Measurements from ENCODE around the gene GALNT1. TPM values are rescaled to one million over a fixed set of nuclear protein-coding genes. Genes with fewer than 3 reads are reported as not detected.

The GALNT1 gene
- total and polyA plus RNA-seq, 9 of the 15 experiments (the other 6 are each of a cell fraction or from before 2014, with no cell fraction given): 14.4 to 54.1 (median 36.6) TPM

DNA sequence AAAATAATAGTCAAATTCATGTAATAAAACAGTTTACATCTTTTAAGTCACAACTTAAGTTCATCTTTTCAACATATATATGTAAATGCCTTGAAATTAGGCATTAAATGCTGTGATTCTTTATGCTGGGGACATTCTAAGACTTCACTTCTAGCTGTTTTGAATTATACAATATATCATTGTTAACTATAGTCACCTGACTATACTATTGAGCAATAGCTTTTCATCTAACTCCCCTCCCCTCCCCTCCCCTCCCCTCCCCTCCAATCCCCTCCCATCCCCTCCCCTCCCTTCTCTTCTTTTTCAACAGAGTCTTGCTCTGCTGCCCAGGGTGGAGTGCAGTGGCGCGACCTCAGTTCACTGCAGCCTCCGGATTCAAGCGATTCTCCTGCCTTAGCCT lies 16.2 kb downstream of the GALNT1 start (continued):
- TF ChIP-seq, protein P1, sequence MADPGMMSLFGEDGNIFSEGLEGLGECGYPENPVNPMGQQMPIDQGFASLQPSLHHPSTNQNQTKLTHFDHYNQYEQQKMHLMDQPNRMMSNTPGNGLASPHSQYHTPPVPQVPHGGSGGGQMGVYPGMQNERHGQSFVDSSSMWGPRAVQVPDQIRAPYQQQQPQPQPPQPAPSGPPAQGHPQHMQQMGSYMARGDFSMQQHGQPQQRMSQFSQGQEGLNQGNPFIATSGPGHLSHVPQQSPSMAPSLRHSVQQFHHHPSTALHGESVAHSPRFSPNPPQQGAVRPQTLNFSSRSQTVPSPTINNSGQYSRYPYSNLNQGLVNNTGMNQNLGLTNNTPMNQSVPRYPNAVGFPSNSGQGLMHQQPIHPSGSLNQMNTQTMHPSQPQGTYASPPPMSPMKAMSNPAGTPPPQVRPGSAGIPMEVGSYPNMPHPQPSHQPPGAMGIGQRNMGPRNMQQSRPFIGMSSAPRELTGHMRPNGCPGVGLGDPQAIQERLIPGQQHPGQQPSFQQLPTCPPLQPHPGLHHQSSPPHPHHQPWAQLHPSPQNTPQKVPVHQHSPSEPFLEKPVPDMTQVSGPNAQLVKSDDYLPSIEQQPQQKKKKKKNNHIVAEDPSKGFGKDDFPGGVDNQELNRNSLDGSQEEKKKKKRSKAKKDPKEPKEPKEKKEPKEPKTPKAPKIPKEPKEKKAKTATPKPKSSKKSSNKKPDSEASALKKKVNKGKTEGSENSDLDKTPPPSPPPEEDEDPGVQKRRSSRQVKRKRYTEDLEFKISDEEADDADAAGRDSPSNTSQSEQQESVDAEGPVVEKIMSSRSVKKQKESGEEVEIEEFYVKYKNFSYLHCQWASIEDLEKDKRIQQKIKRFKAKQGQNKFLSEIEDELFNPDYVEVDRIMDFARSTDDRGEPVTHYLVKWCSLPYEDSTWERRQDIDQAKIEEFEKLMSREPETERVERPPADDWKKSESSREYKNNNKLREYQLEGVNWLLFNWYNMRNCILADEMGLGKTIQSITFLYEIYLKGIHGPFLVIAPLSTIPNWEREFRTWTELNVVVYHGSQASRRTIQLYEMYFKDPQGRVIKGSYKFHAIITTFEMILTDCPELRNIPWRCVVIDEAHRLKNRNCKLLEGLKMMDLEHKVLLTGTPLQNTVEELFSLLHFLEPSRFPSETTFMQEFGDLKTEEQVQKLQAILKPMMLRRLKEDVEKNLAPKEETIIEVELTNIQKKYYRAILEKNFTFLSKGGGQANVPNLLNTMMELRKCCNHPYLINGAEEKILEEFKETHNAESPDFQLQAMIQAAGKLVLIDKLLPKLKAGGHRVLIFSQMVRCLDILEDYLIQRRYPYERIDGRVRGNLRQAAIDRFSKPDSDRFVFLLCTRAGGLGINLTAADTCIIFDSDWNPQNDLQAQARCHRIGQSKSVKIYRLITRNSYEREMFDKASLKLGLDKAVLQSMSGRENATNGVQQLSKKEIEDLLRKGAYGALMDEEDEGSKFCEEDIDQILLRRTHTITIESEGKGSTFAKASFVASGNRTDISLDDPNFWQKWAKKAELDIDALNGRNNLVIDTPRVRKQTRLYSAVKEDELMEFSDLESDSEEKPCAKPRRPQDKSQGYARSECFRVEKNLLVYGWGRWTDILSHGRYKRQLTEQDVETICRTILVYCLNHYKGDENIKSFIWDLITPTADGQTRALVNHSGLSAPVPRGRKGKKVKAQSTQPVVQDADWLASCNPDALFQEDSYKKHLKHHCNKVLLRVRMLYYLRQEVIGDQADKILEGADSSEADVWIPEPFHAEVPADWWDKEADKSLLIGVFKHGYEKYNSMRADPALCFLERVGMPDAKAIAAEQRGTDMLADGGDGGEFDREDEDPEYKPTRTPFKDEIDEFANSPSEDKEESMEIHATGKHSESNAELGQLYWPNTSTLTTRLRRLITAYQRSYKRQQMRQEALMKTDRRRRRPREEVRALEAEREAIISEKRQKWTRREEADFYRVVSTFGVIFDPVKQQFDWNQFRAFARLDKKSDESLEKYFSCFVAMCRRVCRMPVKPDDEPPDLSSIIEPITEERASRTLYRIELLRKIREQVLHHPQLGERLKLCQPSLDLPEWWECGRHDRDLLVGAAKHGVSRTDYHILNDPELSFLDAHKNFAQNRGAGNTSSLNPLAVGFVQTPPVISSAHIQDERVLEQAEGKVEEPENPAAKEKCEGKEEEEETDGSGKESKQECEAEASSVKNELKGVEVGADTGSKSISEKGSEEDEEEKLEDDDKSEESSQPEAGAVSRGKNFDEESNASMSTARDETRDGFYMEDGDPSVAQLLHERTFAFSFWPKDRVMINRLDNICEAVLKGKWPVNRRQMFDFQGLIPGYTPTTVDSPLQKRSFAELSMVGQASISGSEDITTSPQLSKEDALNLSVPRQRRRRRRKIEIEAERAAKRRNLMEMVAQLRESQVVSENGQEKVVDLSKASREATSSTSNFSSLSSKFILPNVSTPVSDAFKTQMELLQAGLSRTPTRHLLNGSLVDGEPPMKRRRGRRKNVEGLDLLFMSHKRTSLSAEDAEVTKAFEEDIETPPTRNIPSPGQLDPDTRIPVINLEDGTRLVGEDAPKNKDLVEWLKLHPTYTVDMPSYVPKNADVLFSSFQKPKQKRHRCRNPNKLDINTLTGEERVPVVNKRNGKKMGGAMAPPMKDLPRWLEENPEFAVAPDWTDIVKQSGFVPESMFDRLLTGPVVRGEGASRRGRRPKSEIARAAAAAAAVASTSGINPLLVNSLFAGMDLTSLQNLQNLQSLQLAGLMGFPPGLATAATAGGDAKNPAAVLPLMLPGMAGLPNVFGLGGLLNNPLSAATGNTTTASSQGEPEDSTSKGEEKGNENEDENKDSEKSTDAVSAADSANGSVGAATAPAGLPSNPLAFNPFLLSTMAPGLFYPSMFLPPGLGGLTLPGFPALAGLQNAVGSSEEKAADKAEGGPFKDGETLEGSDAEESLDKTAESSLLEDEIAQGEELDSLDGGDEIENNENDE (IDR thresholded peaks at IDR 0.05; ENCODE audit: low read depth, low read length): no peak
- no peak for TF ChIP-seq SREBF1 (IDR thresholded peaks at IDR 0.05; ENCODE audit: borderline replicate concordance, low read depth, low read length)
- no peak for TF ChIP-seq FOXP1 (CRISPR knock-in tag; IDR thresholded peaks at IDR 0.05)

Data from K562 (cell line).